ENCODE data around the gene PCDHGC4.

PCDHGC4 gene

DNA sequence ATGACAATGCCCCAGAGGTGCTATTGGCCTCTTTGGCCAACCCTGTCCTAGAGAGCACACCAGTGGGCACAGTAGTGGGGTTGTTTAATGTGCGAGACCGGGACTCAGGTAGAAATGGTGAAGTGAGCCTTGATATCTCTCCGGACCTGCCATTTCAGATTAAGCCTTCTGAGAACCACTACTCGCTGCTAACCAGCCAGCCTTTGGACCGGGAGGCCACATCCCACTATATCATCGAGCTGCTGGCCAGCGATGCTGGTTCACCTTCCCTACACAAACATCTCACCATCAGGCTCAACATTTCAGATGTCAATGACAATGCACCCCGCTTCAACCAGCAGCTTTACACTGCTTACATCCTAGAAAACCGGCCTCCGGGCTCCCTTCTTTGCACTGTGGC, 5.4 kb downstream of the PCDHGC4 start:
- DNase-seq (ENCODE audit: low read depth in 2 of 2): no peak

DNA sequence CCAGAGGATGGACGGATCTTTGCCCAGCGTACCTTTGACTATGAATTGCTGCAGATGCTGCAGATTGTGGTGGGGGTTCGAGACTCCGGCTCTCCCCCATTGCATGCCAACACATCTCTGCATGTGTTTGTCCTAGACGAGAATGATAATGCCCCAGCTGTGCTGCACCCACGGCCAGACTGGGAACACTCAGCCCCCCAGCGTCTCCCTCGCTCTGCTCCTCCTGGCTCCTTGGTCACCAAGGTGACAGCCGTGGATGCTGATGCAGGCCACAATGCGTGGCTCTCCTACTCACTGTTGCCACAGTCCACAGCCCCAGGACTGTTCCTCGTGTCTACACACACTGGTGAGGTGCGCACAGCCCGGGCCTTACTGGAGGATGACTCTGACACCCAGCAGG, 5.9 kb downstream of the PCDHGC4 start:
- no peak for DNase-seq (ENCODE audit: low read depth in 2 of 2)

DNA sequence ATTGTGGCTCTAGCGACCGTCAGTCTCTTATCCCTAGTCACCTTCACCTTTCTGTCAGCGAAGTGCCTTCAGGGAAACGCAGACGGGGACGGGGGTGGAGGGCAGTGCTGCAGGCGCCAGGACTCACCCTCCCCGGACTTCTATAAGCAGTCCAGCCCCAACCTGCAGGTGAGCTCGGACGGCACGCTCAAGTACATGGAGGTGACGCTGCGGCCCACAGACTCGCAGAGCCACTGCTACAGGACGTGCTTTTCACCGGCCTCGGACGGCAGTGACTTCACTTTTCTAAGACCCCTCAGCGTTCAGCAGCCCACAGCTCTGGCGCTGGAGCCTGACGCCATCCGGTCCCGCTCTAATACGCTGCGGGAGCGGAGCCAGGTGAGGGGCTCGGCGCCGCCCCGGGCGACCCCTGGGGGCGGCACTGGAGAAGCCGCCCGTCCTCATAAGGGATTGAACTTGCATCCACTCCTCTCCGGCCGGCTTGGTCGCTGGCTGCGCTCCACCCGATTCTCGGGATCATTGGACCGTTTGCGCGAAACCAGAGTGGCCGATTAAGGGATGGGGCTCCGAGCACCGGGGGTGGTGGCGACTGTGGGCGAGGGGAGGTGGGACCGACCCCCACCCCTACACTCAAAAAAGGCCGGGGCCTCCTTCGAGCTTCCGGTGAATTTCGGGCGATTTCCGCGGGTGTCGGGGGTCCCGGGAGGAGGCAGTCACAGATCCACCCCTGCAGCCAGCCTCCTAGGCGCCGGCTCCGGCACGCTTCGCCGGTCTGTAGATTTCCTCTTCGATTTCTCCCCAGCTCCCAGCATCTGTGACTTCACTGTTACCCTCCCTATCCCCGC, 6.7 kb downstream of the PCDHGC4 start:
- no peak for DNase-seq (ENCODE audit: low read depth in 2 of 2)

DNA sequence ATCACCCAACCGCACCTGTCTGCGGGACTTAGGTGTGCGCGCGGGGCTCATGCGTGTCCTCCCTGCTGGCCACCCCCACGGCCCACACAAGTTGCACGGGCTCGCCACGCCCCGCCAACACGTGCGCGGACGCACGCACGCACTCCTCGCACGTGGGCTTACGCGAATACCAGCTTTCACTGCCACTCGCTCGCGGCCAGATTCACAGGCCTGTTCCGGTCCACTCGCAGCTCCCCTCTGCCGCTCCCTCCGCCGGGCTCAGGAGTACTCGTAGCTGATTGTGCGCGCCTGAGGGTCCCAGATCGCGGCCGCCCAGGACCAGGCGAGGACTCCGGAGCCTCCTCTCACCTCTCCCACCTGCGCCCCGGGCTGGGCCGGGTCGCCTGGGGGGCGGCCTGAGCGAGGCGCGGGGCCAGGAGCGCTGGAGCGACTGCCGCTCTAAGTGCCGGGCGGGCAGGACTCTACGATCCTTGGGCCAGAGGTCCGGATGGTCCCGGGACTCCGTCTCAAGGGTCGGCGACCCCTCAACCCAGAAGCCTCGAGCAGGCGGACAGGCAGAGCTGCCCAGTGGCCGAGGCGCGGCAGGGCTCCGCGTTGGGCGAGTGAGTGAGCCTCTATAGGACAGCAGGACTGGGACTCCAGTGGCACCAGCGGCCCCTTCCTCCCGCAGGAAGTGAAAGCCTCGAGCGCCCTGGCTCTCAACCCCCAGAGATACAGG, 7.5 kb downstream of the PCDHGC4 start:
- DNase-seq (ENCODE audit: low read depth in 2 of 2): no peak

DNA sequence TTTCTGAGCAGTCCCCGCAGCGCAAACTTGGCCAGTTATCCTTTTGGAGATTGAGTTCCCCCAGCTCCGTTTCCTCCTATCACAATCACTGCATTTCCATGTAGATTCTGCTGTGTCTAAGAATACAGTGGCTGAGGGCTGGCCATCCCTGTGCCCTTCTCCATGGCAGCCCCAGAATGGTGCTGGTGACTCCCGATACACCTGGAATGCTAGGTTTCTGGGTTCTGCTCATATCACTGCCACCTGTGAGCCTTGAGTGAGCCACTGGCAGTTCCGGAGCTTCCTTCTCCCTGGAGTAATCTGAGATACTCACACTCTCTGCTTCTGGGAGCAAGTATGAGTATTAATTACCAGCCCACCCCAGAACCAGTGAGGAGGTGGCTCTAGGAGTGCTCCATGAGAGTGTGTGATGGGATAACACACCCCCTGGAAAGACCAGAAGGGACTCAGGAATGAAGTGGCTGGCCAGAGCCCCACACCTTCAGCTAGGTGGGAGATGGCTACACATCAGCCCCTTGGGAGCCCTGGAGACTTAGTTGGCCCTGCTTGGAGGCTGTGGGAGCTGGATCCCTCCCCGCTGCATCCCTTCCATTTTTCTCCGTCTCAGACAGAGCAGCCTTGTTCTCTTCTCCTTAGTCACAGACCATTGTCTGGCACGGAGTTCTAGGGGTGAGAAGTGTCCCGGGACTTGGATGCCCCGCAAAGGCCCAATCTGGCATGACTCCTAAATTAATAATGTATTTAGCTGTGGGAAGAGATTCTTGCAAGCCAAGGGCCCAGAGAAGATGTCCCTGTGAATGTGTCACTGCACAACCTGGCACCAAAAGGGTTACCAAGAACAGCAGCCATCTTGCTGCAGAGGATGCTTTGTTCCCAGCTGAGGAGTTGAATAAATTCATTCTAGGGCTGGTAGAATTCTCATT, 8.9 kb downstream of the PCDHGC4 start:
- no peak for DNase-seq (ENCODE audit: low read depth in 2 of 2)

DNA sequence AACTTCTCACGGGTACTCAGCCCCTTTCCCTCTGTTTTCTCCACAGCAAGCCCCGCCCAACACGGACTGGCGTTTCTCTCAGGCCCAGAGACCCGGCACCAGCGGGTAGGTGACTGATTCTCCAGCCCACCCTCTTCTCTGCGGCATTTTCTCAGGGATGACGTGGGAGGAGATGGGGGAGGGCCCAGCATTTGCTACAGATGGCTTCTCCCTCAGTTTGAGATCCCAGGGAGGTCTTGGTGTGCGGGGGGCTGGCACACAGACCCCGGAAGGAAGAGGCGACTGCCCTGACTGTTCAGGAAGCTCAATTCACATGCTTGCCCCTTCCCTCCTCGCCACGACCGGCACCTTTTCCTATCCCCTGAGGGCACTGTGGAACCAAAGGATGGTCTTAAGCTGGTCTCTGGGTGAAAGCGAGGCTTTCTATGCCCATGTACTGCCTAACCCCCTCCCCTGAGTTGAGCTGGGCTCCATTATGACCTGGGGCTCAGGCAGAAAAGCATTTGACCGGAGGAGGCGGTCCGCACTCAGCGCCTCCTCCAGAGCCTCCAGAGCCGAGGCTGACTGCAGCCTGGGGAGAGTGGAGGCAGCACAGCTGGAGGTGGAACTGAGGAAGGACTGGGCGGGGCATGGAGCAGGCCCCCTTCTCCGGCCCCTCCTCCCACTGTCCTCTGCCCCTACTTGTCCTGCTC, 10.1 kb downstream of the PCDHGC4 start:
- no peak for DNase-seq (ENCODE audit: low read depth in 2 of 2)

DNA sequence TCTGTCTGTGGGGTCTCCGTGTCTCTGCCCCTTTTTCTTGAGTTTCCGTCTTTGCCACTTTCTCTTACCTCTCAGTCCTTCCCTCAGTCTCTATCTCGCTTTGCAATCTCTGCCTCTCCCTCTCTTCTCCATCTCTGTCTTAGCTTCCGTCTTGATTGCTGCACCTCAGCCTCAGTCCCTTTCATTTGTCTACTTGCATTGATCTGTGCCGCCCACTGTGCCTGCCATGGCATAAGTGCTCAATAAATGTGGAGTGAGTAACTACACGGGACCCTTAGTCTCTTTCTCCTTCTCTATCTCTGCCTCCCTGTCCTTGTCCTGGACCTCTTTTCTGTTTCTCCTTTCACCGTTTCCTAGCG, 10.6 kb downstream of the PCDHGC4 start:
- DNase-seq (ENCODE audit: low read depth in 2 of 2): no peak

DNA sequence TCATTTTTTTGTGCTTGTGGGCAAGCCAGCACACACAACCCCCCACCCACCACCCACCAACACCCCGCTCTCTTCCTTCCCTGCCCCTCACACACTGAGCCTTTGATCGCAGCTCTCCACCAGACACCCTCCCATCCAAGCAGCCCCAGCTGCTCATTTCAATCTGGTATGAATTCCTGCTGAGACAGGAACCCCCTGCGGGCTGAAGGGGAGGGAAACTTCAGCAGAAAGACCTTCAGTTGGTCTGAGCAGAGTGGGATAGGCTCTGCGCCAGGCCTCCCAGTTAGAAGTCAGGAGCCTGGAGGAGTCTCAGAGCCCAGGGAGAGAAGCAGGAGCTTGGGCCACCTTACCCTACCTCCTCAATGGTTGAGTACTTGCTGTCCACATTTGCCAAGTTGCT, 11.2 kb downstream of the PCDHGC4 start:
- DNase-seq (ENCODE audit: low read depth in 2 of 2): no peak

DNA sequence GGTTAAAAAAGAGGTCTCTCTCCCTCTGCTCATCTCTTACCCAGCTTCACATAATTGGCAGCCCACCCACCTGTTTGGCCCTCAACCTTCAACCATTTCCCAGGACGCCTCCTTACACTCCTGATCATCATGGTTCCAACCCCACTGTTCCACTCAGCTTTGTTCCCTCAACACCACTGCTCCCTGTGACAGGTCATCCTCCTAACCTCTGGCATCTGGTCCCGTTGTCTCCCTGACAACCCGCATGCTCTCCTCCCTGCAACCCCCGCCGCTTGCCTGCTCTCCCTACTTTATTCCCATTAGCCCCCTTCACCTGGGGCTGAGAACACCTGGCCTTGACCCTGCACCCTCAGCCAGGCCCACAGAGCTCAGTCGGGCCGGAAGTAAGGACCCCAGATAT, 16.9 kb downstream of the PCDHGC4 start:
- DNase-seq (ENCODE audit: low read depth in 2 of 2): no peak

DNA sequence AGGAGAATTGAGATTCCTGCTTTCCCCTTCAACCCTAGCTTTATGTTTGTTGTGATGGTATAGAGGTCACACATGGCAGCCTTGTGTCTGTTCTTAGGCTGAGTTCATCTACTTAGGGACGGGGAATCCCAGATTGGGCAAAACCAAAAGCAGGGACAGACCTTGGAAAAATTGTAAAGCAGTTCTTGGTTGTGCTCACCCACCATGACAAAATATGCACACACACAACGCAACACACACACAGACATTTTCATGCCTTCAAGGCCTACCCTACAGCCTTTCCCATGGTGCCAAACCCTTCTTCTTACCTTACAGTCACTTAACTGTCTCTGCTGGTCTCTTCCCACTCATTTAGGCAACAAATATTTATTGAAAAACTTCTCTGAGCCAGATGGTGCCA, 18.9 kb downstream of the PCDHGC4 start:
- no peak for DNase-seq (ENCODE audit: low read depth in 2 of 2)

DNA sequence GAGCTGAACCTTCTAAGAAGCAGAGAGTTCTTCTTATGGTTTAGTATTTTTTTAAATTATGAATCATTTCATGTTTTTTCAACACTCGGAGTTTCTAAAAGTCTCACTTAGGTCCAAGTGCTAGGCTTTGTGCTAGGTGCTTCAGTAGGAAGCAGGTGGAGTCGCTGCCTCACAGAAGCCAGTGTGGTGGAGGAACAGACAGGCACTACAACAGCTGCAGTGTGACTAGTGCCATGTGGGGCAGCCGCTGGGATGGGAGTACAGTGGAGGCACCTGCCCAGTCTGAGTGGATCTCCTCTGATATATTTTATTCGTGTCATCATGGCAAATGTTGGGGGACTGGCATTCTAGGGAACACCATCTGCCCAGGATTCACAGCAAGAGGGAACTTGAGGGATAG, 19.4 kb downstream of the PCDHGC4 start:
- no peak for DNase-seq (ENCODE audit: low read depth in 2 of 2)

DNA sequence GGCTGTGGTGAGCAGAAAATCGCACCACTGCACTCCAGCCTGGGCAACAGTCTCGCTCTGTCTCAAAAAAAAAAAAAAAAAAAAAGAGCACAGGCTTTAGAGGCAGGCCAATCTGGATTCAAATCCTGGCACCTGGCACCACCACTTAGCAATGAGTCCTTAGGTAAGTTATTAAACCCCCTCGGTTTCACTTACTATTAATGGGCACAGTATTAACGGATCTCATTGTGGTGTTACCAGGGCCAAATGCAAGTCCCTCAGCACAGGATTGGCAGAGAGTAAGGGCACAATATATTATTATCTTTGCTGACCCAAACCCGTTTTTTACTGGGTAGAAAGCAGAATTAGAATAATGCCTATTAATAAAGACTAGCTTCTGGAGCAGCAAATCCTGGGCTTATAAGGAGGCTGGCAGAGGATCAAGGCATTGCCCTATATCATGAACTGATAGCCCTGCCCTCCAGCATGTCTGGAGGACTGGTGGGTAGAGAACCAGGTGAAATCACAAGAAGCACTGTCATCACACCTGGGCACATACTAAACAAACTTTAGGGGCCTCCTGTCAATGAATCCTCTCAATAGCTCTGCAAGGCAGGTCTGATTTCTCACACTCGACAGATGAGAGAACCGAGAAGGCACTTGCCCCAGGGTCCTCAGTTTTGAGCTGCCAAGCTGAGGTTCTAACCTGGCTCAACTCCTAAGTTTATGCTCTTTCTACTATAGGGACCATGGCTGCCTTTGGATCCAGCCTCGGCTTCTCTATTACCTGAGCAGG, 21.7 kb downstream of the PCDHGC4 start:
- DNase-seq (ENCODE audit: low read depth in 2 of 2): no peak

DNA sequence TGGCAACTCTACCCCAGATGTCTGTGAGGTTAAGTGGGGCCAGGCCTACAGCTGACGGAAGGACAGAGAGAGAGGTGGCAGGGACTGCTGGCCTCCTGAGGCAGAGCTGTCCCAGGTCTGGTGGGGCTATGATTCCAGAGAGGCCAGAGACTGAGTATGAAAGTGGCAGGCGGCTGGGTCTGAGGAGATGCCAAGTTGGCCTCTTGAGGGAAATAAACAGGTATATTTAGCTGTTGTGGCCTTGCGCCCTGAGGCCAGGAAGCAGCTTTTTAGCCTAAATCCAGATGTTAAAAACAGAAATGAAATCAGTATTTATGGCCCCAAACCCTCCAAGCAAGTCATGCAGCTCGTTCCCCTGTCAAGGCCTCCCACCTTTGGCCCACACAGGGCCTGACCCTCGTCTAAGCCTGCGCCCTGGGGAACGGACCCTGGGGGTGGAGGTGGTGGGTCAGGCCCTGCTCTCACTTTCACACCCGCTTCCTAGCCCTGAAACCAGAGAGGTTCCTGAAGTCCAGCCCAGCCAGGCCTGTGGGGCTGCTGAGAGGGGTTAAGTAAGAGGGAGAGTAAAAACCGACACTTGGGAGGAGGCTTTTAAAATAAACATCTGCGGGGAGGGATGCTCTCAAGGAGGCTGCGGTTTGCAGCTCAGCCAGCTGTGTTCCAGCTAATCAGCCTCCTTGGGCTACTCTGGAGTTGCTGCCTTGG, 22.7 kb downstream of the PCDHGC4 start:
- DNase-seq (ENCODE audit: low read depth in 2 of 2): no peak

DNA sequence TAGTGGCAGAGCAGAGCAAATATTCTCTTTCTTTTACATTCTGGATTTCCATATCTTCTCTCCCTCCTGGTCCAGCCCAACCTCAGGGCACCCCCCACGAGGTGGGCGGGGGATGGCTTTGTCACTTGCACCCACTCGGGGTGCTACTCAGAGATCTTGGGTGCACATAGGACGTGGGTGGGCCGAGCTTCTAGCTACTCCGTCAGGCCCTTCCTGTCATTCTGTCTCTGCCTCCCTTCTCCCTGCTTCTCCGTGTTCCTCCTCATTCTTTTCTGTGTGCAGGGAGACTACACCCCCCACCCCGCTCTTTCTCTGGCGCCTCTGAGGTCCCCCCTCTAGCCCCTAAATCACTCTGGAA, 23.6 kb downstream of the PCDHGC4 start:
- DNase-seq (ENCODE audit: low read depth in 2 of 2): no peak

DNA sequence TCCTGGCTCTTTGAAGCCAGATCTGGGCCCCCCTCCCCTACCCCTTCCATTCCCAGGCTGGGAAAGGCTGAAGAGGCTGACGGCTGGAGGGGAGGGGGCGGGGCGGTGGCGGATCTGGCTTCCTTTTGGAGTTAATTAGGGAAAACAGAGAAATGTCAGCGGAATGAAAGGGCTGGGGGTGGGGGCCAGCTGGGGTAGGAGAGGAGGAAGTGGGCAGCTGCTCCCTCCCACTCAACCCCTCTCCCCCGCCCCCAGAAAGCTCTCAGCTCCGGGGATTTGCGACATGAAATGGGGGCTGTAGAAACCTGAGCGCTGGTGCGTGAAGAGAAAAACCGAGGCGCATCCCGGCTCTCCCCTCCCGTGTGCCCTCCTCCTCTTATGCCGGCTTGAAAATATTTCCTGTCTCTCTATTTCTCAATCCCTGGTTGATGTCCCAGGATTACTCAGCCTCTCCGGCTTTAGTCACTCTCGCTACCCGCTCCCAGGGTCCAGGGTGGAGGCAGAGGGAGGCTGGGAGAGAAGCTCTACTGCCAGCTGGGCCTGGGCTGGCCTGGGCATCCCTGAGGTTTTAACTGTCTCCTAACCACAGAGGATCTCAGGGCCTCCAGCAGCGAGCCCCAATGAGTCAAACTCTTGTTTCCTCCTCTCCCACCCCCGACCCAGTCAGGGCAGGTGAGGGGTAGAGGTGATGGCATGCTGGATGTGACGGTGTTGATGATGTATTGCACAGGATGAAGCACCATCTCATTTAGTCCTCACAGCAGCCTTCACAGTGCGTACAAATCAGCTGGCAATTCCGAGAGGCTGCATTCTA, 24.2 kb downstream of the PCDHGC4 start:
- no peak for DNase-seq (ENCODE audit: low read depth in 2 of 2)

DNA sequence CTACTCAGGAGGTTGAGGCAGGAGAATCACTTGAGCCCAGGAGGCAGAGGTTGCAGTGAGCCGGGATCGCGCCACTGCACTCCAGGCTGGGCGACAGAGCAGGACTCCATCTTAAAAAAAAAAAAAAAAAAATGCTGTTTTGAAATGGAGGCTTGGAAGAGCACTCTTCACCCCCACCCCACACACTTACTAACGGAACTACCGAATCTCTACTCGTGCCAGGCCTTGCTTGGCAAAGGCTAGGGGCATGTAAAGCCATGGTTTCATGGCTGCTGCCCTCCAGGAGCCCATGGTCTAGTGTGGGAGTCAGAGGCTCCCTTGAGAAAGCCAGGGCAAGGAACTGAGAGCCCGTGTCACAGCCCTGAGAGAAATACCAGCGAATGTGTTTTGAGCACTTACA, 25.3 kb downstream of the PCDHGC4 start:
- no peak for DNase-seq (ENCODE audit: low read depth in 2 of 2)

DNA sequence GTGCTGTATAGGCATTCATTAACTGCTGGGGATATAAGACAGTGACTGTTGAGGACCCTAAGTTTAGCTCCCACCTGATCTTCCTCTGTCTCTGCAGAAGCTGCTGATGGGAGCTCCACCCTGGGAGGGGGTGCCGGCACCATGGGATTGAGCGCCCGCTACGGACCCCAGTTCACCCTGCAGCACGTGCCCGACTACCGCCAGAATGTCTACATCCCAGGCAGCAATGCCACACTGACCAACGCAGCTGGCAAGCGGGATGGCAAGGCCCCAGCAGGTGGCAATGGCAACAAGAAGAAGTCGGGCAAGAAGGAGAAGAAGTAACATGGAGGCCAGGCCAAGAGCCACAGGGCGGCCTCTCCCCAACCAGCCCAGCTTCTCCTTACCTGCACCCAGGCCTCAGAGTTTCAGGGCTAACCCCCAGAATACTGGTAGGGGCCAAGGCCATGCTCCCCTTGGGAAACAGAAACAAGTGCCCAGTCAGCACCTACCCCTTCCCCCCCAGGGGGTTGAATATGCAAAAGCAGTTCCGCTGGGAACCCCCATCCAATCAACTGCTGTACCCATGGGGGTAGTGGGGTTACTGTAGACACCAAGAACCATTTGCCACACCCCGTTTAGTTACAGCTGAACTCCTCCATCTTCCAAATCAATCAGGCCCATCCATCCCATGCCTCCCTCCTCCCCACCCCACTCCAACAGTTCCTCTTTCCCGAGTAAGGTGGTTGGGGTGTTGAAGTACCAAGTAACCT, 26.2 kb downstream of the PCDHGC4 start:
- no peak for DNase-seq (ENCODE audit: low read depth in 2 of 2)

DNA sequence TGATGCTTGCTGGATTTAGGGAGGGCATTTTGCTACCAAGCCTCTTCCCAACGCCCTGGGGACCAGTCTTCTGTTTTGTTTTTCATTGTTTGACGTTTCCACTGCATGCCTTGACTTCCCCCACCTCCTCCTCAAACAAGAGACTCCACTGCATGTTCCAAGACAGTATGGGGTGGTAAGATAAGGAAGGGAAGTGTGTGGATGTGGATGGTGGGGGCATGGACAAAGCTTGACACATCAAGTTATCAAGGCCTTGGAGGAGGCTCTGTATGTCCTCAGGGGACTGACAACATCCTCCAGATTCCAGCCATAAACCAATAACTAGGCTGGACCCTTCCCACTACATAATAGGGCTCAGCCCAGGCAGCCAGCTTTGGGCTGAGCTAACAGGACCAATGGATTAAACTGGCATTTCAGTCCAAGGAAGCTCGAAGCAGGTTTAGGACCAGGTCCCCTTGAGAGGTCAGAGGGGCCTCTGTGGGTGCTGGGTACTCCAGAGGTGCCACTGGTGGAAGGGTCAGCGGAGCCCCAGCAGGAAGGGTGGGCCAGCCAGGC, 27.0 kb downstream of the PCDHGC4 start:
- DNase-seq (ENCODE audit: low read depth in 2 of 2): no peak
